ENCODE measurements around the gene SAE1. TPM values are rescaled to one million over a fixed set of nuclear protein-coding genes. Genes with fewer than 3 reads are reported as not detected.

Gene SAE1
- total RNA-seq, 1 donor from 2014 or later: 114 TPM

GRCh38 chr19:47156861-47157430 is 26.3 kb downstream of the SAE1 start:
- H3K36me3 ChIP-seq (ENCODE audit: control insufficient read depth, insufficient read depth, low read length): peaks cover 6% of the 10 kb centered on the region
- H3K4me3 ChIP-seq (ENCODE audit: low read depth, low read length): no peak overlapping the region
- no peak for TF ChIP-seq CTCF (IDR thresholded peaks at IDR 0.05; ENCODE audit: insufficient read depth, low read length, poor library complexity, severe bottlenecking)
- H3K27me3 ChIP-seq (ENCODE audit: control insufficient read depth, insufficient read depth, low read length): no peaks in the 10 kb centered on the region
- DNase-seq (ENCODE audit: low read depth): no peak

DNA sequence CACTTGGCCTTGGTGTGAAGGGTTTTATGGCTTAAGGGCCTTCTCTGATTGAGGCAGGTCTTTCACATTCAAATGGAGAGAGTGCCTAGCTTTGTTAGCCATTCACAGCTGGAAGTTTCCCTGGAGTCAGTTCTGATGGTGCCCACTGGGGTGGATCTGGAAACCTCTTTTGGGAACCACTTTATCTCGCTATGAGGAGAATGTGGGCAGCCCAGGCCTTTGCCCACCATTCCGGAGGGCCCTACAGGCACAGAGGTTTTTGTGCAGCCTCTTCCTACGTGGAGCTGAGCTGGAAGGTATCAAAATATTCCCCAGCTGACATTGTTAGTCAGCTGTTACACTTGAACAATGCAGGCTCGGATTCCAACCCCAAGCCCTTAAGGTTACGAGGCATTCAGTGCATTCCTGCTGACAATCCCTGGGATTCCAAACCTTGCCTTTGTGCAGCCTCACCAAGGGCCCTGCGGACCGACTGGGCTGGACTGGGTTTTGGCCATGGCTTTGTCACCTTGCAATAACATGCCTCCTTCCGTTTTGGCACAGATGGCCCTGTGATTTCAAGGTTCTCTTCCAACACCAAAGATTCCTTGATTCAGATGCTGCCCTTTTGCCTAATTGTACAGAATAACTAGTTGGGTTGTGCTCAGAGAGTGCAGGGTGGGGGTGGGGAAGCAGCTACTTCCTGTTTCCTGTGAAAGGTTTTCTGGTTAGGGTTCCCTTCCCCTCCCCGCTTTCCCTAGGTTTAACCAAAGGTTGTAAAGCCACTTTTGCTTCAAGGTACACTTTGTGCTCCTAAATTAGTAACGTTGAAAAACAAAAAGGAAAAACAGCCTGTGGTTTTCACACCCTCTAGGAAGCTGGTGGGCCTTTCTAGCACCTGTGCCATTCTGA is 27.0 kb downstream of the SAE1 start:
- DNase-seq (ENCODE audit: low read depth): peak; percentile 63
- TF ChIP-seq CTCF (IDR thresholded peaks at IDR 0.05; ENCODE audit: insufficient read depth, low read length, poor library complexity, severe bottlenecking): no peak
- peaks cover 6% of the 10 kb centered on the region for H3K36me3 ChIP-seq (ENCODE audit: control insufficient read depth, insufficient read depth, low read length)

GRCh38 chr19:47158367-47158791 is 27.7 kb downstream of the SAE1 start:
- TF ChIP-seq CTCF (IDR thresholded peaks at IDR 0.05; ENCODE audit: insufficient read depth, low read length, poor library complexity, severe bottlenecking): no peak
- peaks cover 6% of the 10 kb centered on the region for H3K36me3 ChIP-seq (ENCODE audit: control insufficient read depth, insufficient read depth, low read length)

More for the DNA sequence above, 27.0 kb downstream of the SAE1 start:
- Histone ChIP-seq H3K27me3 (ENCODE audit: control insufficient read depth, insufficient read depth, low read length) (no peaks in the 10 kb centered on the region), H3K4me3 (ENCODE audit: low read depth, low read length) (no peak overlapping the region)

DNA sequence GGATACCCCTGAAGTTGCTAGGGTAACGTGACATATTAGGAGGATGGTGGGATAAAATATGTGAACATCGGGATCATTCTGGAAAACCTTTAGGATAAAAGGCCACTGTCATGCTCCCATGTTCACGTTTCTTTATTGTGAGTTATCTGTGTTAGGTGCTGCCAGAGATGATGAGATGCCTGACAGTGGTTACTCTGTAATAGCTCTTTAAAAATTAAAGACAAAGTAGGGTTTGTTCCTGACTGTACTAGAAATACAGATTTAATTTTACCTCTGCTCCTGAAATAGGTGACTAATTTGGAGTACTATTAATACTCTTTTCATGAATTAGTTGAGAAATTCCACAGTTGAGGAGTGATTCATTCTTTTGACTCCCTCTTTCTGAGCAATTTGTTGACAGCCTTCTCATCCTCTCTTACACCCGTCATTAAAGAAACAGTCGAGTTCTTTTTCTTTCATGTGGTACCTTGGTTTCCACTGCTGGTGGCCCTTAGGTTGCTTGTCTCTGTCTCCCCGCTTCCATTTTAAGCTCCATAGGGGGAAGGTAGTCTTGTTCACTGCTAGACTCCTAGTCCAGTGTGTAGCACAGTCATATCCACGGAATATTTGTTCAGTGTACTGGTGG is 28.4 kb downstream of the SAE1 start:
- DNase-seq (ENCODE audit: low read depth): peak; percentile 42

More at GRCh38 chr19:47158367-47158791, 27.7 kb downstream of the SAE1 start:
- Histone ChIP-seq H3K4me3 (ENCODE audit: low read depth, low read length) (no peak overlapping the region), H3K27me3 (ENCODE audit: control insufficient read depth, insufficient read depth, low read length) (no peaks in the 10 kb centered on the region)
- DNase-seq (ENCODE audit: low read depth): no peak

GRCh38 chr19:47161876-47162489 is 31.3 kb downstream of the SAE1 start:
- H3K36me3 ChIP-seq (ENCODE audit: control insufficient read depth, insufficient read depth, low read length): peaks cover 3% of the 10 kb centered on the region
- no peak for TF ChIP-seq CTCF (IDR thresholded peaks at IDR 0.05; ENCODE audit: insufficient read depth, low read length, poor library complexity, severe bottlenecking)
- no peak overlapping the region for H3K4me3 ChIP-seq (ENCODE audit: low read depth, low read length)
- no peak for DNase-seq (ENCODE audit: low read depth)
- H3K27me3 ChIP-seq (ENCODE audit: control insufficient read depth, insufficient read depth, low read length): no peaks in the 10 kb centered on the region

More for the DNA sequence above, 28.4 kb downstream of the SAE1 start:
- TF ChIP-seq CTCF (IDR thresholded peaks at IDR 0.05; ENCODE audit: insufficient read depth, low read length, poor library complexity, severe bottlenecking): no peak
- Histone ChIP-seq H3K27me3 (ENCODE audit: control insufficient read depth, insufficient read depth, low read length) (no peaks in the 10 kb centered on the region), H3K4me3 (ENCODE audit: low read depth, low read length) (no peak overlapping the region), H3K36me3 (ENCODE audit: control insufficient read depth, insufficient read depth, low read length) (peaks cover 6% of the 10 kb centered on the region)
